Stimulated activated CD8-positive, alpha-beta memory T cell treated with anti-CD3 and anti-CD28 coated beads, Interleukin-12 subunit alpha, Interleukin-12 subunit beta, amount 100 ng/mL, for 4 hours (primary cell): ENCODE data around the gene RAX2.
"Not testable (repeated sequence)": the region's sequence is repeated elsewhere in the genome, so short reads cannot be mapped to it uniquely, and the experiment has no call there.

Experiments used
- DNase-seq: peaks from one replicate; pipeline ENCODE4 v3.0.0-alpha.2; 2020; ENCODE audit warnings: low read depth

Gene RAX2

GRCh38 chr19:3760871-3761361 is 11.1 kb downstream of the RAX2 start:
- DNase-seq = no peak

- DNase-seq = no peak
These were observed 12.4 kb downstream of the RAX2 start for GRCh38 chr19:3759482-3760254.

- DNase-seq = not testable (repeated sequence)
These were observed 13.7 kb downstream of the RAX2 start for GRCh38 chr19:3758297-3758696.

- not testable (repeated sequence) for DNase-seq
These were observed 14.3 kb downstream of the RAX2 start for GRCh38 chr19:3757705-3758104.

- no peak for DNase-seq
These were observed 18.2 kb downstream of the RAX2 start for GRCh38 chr19:3753631-3754410.

- DNase-seq = no peak
These were observed 19.5 kb downstream of the RAX2 start for GRCh38 chr19:3752492-3752891.

GRCh38 chr19:3751236-3751635 is 20.8 kb downstream of the RAX2 start:
- no peak for DNase-seq

GRCh38 chr19:3750211-3750610 is 21.8 kb downstream of the RAX2 start:
- DNase-seq = no peak

- DNase-seq = no peak
These were observed 23.1 kb downstream of the RAX2 start for GRCh38 chr19:3748965-3749364.

- DNase-seq = no peak
These were observed 25.5 kb downstream of the RAX2 start for GRCh38 chr19:3746371-3747056.

- no peak for DNase-seq
These were observed 26.5 kb downstream of the RAX2 start for GRCh38 chr19:3745363-3746045.

- DNase-seq = no peak
These were observed 28.5 kb downstream of the RAX2 start for GRCh38 chr19:3743486-3743885.

GRCh38 chr19:3740431-3740830 is 31.6 kb downstream of the RAX2 start:
- DNase-seq = no peak

GRCh38 chr19:3738477-3739220 is 33.4 kb downstream of the RAX2 start:
- DNase-seq = no peak

GRCh38 chr19:3737487-3738205 is 34.4 kb downstream of the RAX2 start:
- DNase-seq = no peak

- no peak for DNase-seq
These were observed 35.8 kb downstream of the RAX2 start for GRCh38 chr19:3736106-3736724.

GRCh38 chr19:3734310-3734600 is 37.8 kb downstream of the RAX2 start:
- DNase-seq = no peak

GRCh38 chr19:3733549-3734309 is 38.3 kb downstream of the RAX2 start:
- DNase-seq = no peak

GRCh38 chr19:3732108-3732507 is 39.9 kb downstream of the RAX2 start:
- no peak for DNase-seq
